GM18858 (cell line): ENCODE data around the gene MYO7B.

ENCODE experiments used
- ATAC-seq: cut with Tn5 transposase; IDR thresholded peaks from one replicate; pipeline ENCODE4 v1.9.1; 2021; ENCODE audit not compliant: unreplicated experiment

Gene MYO7B

GRCh38 chr2:127586136-127586535 is 50.7 kb downstream of the MYO7B start:
- no peak for ATAC-seq

GRCh38 chr2:127586746-127587295 is 51.3 kb downstream of the MYO7B start:
- ATAC-seq: no peak

GRCh38 chr2:127588241-127588640 is 52.8 kb downstream of the MYO7B start:
- no peak for ATAC-seq

- ATAC-seq: no peak
Measured at GRCh38 chr2:127589358-127589757, 53.9 kb downstream of the MYO7B start.

GRCh38 chr2:127589841-127590240 is 54.4 kb downstream of the MYO7B start:
- ATAC-seq: no peak

GRCh38 chr2:127590386-127591190 is 55.1 kb downstream of the MYO7B start:
- no peak for ATAC-seq

- peak; percentile 42 for ATAC-seq
Measured at GRCh38 chr2:127591221-127591923, 55.9 kb downstream of the MYO7B start.

- ATAC-seq: no peak
Measured at GRCh38 chr2:127592761-127593227, 57.3 kb downstream of the MYO7B start.

GRCh38 chr2:127593228-127594115 is 58.0 kb downstream of the MYO7B start:
- ATAC-seq: no peak

GRCh38 chr2:127594116-127594591 is 58.7 kb downstream of the MYO7B start:
- ATAC-seq: no peak

- no peak for ATAC-seq
Measured at GRCh38 chr2:127596311-127597045, 61.0 kb downstream of the MYO7B start.

GRCh38 chr2:127597046-127597983 is 61.8 kb downstream of the MYO7B start:
- no peak for ATAC-seq

GRCh38 chr2:127597984-127598380 is 62.5 kb downstream of the MYO7B start:
- ATAC-seq: no peak

- no peak for ATAC-seq
Measured at GRCh38 chr2:127598711-127599110, 63.2 kb downstream of the MYO7B start.

GRCh38 chr2:127599211-127599610 is 63.7 kb downstream of the MYO7B start:
- no peak for ATAC-seq

GRCh38 chr2:127604986-127605385 is 69.5 kb downstream of the MYO7B start:
- no peak for ATAC-seq

GRCh38 chr2:127605691-127606263 is 70.3 kb downstream of the MYO7B start:
- ATAC-seq: no peak

GRCh38 chr2:127606625-127607398 is 71.3 kb downstream of the MYO7B start:
- no peak for ATAC-seq
